GM19043 (cell line): ENCODE data around the gene ZNF668.
"Not testable (repeated sequence)": the region's sequence is repeated elsewhere in the genome, so short reads cannot be mapped to it uniquely, and the experiment has no call there.

Experiments used
- ATAC-seq: cut with Tn5 transposase; IDR thresholded peaks from one replicate; pipeline ENCODE4 v1.9.1; 2021; ENCODE audit warnings: low read depth; ENCODE audit not compliant: unreplicated experiment

Gene ZNF668

DNA sequence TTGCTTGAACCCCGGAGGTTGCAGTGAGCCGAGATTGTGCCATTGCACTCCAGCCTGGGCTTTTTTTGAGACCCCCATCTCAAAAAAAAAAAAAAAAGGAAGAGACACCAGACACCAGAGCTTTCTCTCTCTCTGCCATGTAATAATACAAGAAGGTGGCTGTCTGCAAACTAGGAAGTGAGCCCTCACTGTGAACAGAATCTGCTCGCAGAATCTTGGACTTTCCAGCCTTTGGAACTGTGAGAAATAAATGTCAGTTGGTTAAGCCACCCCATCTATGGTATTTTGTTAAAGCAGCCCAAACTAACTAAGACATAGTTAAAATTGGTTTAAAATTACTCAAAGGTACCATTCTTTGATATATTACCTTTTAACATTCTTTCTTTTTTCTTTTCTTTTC is 53.5 kb downstream of the ZNF668 start:
- ATAC-seq = no peak

DNA sequence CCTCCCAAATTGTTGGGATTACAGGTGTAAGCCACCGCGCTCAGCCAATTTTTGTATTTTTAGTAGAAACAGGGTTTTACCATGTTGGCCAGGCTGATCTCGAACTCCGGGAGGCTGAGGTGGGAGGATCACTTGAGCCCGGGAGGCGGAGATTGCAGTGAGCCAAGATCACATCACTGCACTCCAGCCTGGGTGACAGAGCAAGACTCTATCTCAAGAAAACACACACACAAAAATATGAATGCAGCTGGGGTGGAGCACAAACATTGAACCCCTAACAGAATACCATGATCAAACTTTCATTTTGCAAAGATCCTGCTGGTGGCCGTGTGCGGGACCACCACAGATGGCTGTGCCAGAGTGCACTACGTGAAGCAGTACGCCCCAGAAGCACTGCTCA is 56.3 kb downstream of the ZNF668 start:
- ATAC-seq = not testable (repeated sequence)

DNA sequence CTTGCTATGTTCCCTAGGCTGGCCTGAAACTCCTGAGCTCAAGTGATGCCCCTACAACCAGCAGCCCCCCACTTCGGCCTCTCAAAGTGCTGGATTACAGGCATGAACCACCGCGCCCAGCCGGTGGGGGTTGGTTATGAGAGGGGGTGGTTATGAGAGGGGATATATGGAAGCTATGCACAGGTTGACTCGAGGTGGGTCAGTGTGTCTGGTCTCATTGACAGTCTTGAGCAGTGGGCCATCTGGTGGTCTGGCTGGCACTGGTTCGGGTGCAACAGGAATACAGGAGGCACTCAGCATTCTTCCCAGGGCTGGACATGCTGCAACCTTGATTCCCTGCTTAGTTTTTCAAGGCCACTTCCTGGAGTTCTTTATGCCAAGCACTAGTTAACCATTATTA is 58.0 kb downstream of the ZNF668 start:
- no peak for ATAC-seq

DNA sequence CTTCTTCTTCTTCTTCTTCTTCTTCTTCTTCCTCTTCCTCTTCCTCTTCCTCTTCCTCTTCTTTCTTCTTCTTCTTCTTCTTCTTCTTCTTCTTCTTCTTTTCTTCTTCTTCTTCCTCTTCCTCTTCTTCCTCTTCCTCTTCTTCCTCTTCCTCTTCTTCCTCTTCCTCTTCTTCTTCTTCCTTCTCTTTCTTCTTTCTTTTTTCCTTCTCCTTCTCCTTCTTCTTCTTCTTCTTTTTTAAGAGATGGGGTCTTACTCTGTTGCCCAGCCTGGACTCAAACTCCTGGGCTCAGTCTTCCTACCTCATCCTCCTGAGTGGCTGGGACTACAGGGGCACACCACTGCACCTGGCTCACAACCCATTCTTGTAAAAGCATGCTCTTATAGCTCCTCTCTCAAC is 60.7 kb downstream of the ZNF668 start:
- ATAC-seq = not testable (repeated sequence)

DNA sequence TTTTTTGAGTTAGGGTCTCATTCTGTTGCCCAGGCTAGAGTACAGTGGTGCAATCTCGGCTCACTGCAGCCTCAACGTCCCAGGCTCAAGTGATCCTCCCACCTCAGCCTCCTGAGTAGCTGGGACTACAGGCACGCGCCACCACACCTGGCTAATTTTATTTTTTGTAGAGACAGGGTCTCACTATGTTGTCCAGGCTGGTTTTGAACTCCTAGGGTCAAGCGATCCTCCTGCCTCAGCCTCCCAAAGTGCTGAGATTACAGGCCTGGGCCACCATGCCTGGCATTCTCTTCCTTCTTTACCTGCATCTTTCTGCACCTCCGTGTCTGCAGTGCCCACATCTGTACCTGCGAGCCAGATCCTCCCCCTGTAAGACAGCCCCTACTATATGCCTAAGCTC is 62.2 kb downstream of the ZNF668 start:
- ATAC-seq = not testable (repeated sequence)
